ENCODE data around the gene TMEM123. TPM values are rescaled to one million over a fixed set of nuclear protein-coding genes. Genes with fewer than 3 reads are reported as not detected.

TMEM123 gene
- total and polyA plus RNA-seq, 2 of the 13 experiments (the other 11 are each of a cell fraction or from before 2014, with no cell fraction given) = 365 to 2,761 TPM

DNA sequence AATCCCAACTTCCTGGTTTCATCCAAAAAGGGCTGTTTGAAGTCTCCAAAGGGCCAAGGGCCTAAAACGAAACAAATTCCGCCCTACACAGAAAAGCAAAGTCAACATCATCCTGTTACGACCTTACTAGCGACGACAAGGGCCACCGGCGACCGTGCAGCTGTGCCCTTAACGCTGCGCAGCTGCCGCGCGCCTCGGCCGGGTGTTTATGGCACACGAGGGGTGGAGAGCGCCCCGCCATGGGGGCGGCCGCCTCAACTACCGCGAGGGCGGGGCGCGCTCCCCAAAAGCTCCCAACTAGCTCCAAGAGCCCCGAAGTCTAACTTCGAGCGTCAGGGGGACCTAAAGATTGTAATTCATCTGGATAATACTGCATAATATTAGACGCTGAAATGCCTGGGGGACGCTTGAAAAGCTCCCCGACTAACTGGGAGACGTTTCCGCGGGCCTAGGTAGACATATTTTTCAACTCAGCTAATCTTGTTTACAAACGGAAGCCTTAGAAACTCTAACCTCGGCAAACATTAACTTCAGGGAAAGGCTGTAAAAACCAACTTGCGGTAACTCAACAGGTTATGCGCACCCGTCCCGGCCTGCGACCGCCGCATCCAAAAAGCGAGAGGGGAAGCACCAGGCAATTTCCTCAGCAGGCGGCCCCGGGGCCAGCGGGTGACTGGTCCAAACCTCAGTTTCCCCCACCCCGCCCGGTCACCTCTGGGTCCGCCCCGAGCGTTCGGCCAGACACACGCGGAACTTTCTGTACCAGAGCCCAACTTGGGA lies 694 bp downstream of the TMEM123 start (continued):
- TF ChIP-seq, protein P1, sequence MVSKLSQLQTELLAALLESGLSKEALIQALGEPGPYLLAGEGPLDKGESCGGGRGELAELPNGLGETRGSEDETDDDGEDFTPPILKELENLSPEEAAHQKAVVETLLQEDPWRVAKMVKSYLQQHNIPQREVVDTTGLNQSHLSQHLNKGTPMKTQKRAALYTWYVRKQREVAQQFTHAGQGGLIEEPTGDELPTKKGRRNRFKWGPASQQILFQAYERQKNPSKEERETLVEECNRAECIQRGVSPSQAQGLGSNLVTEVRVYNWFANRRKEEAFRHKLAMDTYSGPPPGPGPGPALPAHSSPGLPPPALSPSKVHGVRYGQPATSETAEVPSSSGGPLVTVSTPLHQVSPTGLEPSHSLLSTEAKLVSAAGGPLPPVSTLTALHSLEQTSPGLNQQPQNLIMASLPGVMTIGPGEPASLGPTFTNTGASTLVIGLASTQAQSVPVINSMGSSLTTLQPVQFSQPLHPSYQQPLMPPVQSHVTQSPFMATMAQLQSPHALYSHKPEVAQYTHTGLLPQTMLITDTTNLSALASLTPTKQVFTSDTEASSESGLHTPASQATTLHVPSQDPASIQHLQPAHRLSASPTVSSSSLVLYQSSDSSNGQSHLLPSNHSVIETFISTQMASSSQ (IDR thresholded peaks at IDR 0.05; ENCODE audit: low read depth) = peak; percentile 54
- TF ChIP-seq, protein P1 (CRISPR knock-in tag; IDR thresholded peaks at IDR 0.05; ENCODE audit: borderline replicate concordance) = peak; percentile 71
- TF ChIP-seq, protein P2, sequence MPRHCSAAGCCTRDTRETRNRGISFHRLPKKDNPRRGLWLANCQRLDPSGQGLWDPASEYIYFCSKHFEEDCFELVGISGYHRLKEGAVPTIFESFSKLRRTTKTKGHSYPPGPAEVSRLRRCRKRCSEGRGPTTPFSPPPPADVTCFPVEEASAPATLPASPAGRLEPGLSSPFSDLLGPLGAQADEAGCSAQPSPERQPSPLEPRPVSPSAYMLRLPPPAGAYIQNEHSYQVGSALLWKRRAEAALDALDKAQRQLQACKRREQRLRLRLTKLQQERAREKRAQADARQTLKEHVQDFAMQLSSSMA (CRISPR knock-in tag; IDR thresholded peaks at IDR 0.05) = 0 out of 2 replicates have a peak, but pooled peaks have one; percentile 47
- TF ChIP-seq XRCC5 (optimal IDR thresholded peaks at IDR 0.05; ENCODE audit: low read length) (peak; percentile 44), CHCHD3 (CRISPR knock-in tag; IDR thresholded peaks at IDR 0.05) (no peak), ZNF546 (CRISPR knock-in tag; conservative IDR thresholded peaks at IDR 0.05) (no peak), PLRG1 (conservative IDR thresholded peaks at IDR 0.05) (no peak), ZNF577 (CRISPR knock-in tag; IDR thresholded peaks at IDR 0.05; ENCODE audit: borderline replicate concordance, low read depth) (no peak), ZNF431 (CRISPR knock-in tag; IDR thresholded peaks at IDR 0.05; ENCODE audit: borderline replicate concordance, low read depth) (no peak), ZBTB42 (CRISPR knock-in tag; IDR thresholded peaks at IDR 0.05) (peak; percentile 44; the same call in 1 of the 2 replicates)
- TF ChIP-seq, protein P3, sequence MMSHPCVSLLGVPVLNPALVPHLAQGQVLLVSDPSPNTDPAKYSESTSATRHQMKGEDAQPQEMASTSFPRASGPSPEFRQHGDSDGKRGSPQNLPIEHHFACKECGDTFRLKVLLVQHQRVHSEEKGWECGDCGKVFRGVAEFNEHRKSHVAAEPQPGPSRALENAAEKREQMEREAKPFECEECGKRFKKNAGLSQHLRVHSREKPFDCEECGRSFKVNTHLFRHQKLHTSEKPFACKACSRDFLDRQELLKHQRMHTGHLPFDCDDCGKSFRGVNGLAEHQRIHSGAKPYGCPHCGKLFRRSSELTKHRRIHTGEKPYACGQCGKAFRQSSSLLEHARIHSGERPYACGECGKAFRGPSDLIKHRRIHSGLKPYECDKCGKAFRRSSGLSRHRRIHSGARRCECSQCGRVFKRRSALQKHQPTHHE (CRISPR knock-in tag; IDR thresholded peaks at IDR 0.05; ENCODE audit: borderline replicate concordance) = no peak
- TF ChIP-seq, protein P4, sequence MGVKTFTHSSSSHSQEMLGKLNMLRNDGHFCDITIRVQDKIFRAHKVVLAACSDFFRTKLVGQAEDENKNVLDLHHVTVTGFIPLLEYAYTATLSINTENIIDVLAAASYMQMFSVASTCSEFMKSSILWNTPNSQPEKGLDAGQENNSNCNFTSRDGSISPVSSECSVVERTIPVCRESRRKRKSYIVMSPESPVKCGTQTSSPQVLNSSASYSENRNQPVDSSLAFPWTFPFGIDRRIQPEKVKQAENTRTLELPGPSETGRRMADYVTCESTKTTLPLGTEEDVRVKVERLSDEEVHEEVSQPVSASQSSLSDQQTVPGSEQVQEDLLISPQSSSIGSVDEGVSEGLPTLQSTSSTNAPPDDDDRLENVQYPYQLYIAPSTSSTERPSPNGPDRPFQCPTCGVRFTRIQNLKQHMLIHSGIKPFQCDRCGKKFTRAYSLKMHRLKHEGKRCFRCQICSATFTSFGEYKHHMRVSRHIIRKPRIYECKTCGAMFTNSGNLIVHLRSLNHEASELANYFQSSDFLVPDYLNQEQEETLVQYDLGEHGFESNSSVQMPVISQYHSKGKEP (CRISPR knock-in tag; IDR thresholded peaks at IDR 0.05) = no peak
- TF ChIP-seq, protein P5, sequence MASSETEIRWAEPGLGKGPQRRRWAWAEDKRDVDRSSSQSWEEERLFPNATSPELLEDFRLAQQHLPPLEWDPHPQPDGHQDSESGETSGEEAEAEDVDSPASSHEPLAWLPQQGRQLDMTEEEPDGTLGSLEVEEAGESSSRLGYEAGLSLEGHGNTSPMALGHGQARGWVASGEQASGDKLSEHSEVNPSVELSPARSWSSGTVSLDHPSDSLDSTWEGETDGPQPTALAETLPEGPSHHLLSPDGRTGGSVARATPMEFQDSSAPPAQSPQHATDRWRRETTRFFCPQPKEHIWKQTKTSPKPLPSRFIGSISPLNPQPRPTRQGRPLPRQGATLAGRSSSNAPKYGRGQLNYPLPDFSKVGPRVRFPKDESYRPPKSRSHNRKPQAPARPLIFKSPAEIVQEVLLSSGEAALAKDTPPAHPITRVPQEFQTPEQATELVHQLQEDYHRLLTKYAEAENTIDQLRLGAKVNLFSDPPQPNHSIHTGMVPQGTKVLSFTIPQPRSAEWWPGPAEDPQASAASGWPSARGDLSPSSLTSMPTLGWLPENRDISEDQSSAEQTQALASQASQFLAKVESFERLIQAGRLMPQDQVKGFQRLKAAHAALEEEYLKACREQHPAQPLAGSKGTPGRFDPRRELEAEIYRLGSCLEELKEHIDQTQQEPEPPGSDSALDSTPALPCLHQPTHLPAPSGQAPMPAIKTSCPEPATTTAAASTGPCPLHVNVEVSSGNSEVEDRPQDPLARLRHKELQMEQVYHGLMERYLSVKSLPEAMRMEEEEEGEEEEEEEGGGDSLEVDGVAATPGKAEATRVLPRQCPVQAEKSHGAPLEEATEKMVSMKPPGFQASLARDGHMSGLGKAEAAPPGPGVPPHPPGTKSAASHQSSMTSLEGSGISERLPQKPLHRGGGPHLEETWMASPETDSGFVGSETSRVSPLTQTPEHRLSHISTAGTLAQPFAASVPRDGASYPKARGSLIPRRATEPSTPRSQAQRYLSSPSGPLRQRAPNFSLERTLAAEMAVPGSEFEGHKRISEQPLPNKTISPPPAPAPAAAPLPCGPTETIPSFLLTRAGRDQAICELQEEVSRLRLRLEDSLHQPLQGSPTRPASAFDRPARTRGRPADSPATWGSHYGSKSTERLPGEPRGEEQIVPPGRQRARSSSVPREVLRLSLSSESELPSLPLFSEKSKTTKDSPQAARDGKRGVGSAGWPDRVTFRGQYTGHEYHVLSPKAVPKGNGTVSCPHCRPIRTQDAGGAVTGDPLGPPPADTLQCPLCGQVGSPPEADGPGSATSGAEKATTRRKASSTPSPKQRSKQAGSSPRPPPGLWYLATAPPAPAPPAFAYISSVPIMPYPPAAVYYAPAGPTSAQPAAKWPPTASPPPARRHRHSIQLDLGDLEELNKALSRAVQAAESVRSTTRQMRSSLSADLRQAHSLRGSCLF (CRISPR knock-in tag; IDR thresholded peaks at IDR 0.05; ENCODE audit: borderline replicate concordance) = peak; percentile 88; the same call in 1 of the 2 replicates

All from HepG2 (cell line).